AG04449 (cell line): ENCODE measurements around the gene IDE.

ENCODE experiments used
- CTCF ChIA-PET: fragments of 350-600 bp; formaldehyde crosslinking; extraction: SDS; loops from one replicate; lab custom pipeline; 2021; ENCODE audit warnings: antibody characterized with exemption; lab: Yijun Ruan, JAX
- POLR2A ChIA-PET: fragments of 400-600, 350-600 bp; formaldehyde crosslinking; extraction: SDS; loops from one replicate; lab custom pipeline; 2020; ENCODE audit warnings: antibody characterized with exemption, inconsistent platforms; lab: Yijun Ruan, JAX
- DNase-seq: peaks from one replicate; pipeline ENCODE4 v3.0.0-alpha.2; 2010; ENCODE audit warnings: low read depth, low spot score
- H3K4me3 ChIP-seq: 2 replicates; pipeline ENCODE4 v1.5.1; 2011; ENCODE audit warnings: low read depth, mild to moderate bottlenecking, control low read depth, low read length
- TF ChIP-seq, protein P1 (sequence below): IDR thresholded peaks from one replicate; pipeline ENCODE4 v1.5.1; 2011; ENCODE audit warnings: mild to moderate bottlenecking, moderate library complexity, low read length, control low read depth, inconsistent platforms; ENCODE audit not compliant: insufficient read depth; ENCODE audit errors: missing control alignments

Gene IDE

DNA sequence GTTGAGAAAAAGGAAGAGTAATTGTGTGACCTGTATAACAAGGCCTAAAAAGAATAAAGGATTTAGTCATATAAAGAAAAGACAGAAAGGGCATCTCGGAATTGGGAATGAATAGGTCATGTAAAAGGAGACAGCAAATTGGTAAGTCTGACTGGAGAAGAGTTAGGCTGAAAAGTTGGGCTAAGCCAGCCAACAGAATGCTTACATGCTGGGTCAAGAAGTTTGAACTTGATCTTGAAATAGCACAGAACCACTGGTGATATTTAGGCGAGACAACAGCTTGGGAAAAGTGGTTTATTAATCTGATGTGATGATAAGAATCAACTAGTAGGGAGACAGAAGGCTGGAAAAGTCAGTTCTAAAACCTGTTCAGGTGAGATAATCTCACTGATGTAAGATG is 4.8 kb downstream of the IDE start:
- TF ChIP-seq, protein P1, sequence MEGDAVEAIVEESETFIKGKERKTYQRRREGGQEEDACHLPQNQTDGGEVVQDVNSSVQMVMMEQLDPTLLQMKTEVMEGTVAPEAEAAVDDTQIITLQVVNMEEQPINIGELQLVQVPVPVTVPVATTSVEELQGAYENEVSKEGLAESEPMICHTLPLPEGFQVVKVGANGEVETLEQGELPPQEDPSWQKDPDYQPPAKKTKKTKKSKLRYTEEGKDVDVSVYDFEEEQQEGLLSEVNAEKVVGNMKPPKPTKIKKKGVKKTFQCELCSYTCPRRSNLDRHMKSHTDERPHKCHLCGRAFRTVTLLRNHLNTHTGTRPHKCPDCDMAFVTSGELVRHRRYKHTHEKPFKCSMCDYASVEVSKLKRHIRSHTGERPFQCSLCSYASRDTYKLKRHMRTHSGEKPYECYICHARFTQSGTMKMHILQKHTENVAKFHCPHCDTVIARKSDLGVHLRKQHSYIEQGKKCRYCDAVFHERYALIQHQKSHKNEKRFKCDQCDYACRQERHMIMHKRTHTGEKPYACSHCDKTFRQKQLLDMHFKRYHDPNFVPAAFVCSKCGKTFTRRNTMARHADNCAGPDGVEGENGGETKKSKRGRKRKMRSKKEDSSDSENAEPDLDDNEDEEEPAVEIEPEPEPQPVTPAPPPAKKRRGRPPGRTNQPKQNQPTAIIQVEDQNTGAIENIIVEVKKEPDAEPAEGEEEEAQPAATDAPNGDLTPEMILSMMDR = no peak
- ChIA-PET CTCF (interaction anchor here (1.3 to 11.6 kb wide), 2 partner anchors 11 to 51 kb away, joined by 3 to 150 read pairs; no protein-coding TSS in a partner anchor), POLR2A (no interaction called here)
- DNase-seq = no peak
- no peak overlapping the region for H3K4me3 ChIP-seq

DNA sequence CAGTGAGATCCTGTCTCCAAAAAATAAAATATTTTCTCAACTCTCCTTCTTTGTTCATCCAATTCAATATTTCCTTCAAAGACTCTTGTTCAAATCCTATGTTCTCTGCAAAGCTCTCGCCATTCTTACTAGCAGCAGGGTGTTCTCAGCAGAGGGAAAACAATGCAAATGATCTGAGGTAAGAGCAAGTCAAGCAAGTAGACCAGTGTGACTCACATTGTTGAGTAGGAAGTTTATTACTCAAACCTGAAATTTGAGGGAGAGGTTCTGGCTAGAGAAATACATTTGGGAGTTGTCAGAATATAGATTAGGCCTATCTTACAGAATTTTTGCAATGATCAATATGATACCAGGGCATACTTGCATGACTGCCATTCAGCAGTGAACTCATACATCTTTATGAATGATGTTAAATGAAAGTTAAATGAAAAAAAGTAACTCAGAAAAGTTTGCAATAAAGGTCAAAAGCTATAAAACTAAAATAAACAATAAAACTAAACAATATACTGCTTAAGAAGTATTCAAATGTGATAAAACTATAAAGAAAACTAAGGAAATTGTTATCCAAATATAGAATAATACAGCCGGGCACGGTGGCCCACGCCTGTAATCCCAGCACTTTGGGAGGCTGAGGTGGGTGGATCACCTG is 5.8 kb downstream of the IDE start:
- TF ChIP-seq, protein P1 = no peak
- DNase-seq = no peak
- POLR2A ChIA-PET = no interaction called here
- CTCF ChIA-PET = interaction anchor here (0.6 to 11.6 kb wide), 2 partner anchors 50 to 164 kb away, joined by 3 to 150 read pairs; no protein-coding TSS in a partner anchor
- H3K4me3 ChIP-seq = no peak overlapping the region

DNA sequence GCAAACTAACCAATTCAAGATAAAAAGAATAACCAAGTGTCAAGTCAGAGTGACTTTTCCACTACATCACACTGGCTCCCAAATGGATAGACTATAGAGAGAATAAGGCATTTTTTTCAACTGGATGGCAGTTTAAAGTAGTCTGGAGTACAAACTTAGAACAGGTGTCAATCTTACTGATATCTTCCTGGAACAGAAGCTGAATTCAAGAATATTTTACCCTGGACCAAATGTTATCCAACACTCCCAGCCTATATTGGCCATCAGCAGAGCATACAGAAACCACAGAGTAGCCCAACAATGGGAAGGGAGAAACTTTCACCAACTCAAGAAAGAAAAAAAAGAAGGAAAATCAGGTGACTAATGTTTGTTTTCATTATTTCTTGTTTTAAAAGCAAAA is 11.5 kb downstream of the IDE start:
- ChIA-PET POLR2A (no interaction called here), CTCF (interaction anchor here (0.8 to 4.1 kb wide), 2 partner anchors 11 to 69 kb away, joined by 3 to 32 read pairs; partner anchors contain the start of gene IDE)
- H3K4me3 ChIP-seq = no peak overlapping the region
- TF ChIP-seq, protein P1 = no peak
- DNase-seq = no peak

DNA sequence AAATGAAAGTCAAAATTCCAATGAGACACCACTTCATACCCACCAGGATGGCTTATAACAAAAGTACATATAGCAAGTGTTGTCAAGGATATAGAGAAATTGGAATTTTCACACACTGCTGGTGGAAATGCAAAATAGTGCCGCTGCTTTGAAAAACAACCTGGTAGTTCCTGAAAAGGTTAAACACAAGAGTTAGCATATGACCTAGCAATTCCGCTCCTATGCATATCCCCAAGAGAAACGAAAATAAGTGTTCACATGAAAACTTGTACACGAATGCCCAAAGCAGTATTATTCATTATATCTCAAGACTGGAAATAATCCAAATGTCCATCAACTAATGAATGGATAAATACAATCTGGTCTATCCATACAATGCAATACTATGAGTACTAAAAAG is 14.8 kb downstream of the IDE start:
- ChIA-PET POLR2A (no interaction called here), CTCF (interaction anchor here (4.1 kb wide), 1 partner anchor 16 kb away, joined by 10 read pairs; the partner anchor contains the start of gene IDE)
- no peak for DNase-seq
- TF ChIP-seq, protein P1 = no peak
- no peak overlapping the region for H3K4me3 ChIP-seq

DNA sequence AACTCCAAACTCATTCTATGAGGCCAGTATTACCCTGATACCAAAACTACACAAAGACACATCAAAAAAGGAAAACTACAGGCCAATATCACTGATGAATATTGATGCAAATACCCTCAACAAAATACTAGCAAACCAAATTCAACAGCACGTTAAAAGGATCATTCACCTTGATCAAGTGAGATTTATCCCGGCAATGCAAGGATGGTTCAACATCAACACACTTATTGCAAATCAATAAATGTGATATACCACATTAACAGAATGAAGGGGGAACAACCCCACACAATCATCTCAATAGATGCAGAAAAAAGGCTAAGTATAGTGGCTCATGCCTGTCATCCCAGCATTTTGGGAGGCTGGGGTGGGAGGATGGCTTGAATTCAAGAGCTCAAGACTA is 19.9 kb downstream of the IDE start:
- ChIA-PET POLR2A (no interaction called here), CTCF (no interaction called here)
- TF ChIP-seq, protein P1 = no peak
- DNase-seq = no peak
- no peak overlapping the region for H3K4me3 ChIP-seq

DNA sequence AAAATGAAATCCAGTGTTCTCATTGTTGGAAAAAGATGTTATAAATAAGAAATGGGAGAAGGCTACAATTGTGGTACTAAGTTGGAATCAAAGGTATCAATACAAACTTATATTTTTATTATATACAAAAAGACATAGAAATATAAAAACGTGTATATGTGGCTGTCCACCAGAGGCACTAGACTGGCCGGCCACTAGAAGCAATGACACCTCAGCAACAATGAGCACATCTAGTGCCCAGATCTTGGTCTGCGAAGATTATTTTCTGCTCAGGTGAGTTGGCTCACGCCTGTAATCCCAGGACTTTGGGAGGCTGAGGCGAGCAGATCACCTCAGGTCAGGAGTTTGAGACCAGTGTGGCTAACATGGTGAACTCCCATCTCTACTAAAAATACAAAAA is 21.6 kb downstream of the IDE start:
- CTCF ChIA-PET = interaction anchor here (1.0 kb wide), 1 partner anchor 35 kb away, joined by 3 read pairs; no protein-coding TSS in a partner anchor
- POLR2A ChIA-PET = no interaction called here
- TF ChIP-seq, protein P1 = no peak
- DNase-seq = no peak
- H3K4me3 ChIP-seq = no peak overlapping the region
